GM23338 (cell line): ENCODE data around the gene TESK2. TPM values are rescaled to one million over a fixed set of nuclear protein-coding genes. Genes with fewer than 3 reads are reported as not detected.

Experiments used
- ATAC-seq: fragments of 200-7000 bp; cut with Tn5 transposase; 3 replicates; pipeline ENCODE4 v1.9.1; 2020
- DNase-seq: peaks from one replicate; pipeline ENCODE4 v3.0.0-alpha.2; 2015; ENCODE audit warnings: low spot score
- H2AFZ ChIP-seq: fragments of 200-600 bp; sonication (generic); 2 replicates; pipeline ENCODE4 v1.8.0; 2016; ENCODE audit warnings: antibody characterized with exemption, mild to moderate bottlenecking, moderate library complexity
- H3F3A ChIP-seq: fragments of 200-600 bp; sonication (generic); replicated peaks from 2 replicates; pipeline ENCODE4 v1.8.0; 2017; ENCODE audit warnings: antibody characterized with exemption, mixed run types, low read depth
- H3K27ac ChIP-seq: fragments of 200-600 bp; sonication (generic); 2 replicates; pipeline ENCODE4 v1.6.1; 2016; ENCODE audit warnings: low read depth
- H3K27me3 ChIP-seq: fragments of 200-600 bp; sonication (generic); 2 replicates; pipeline ENCODE4 v1.8.0; 2016; ENCODE audit warnings: mild to moderate bottlenecking, mixed run types, moderate library complexity; ENCODE audit not compliant: insufficient read depth
- H3K36me3 ChIP-seq: fragments of 200-600 bp; sonication (generic); 2 replicates; pipeline ENCODE4 v1.8.0; 2016; ENCODE audit warnings: mild to moderate bottlenecking; ENCODE audit not compliant: insufficient read depth
- H3K4me1 ChIP-seq: fragments of 200-600 bp; sonication (generic); 2 replicates; pipeline ENCODE4 v1.8.0; 2016; ENCODE audit warnings: mild to moderate bottlenecking, moderate library complexity; ENCODE audit not compliant: insufficient read depth
- H3K4me2 ChIP-seq: fragments of 200-600 bp; sonication (generic); 2 replicates; pipeline ENCODE4 v1.7.1; 2017; ENCODE audit warnings: mixed run types
- H3K4me3 ChIP-seq: fragments of 200-600 bp; sonication (generic); 2 replicates; pipeline ENCODE4 v1.6.1; 2016; ENCODE audit warnings: mixed run types
- H3K79me2 ChIP-seq: fragments of 200-600 bp; sonication (generic); replicated peaks from 2 replicates; pipeline ENCODE4 v1.8.0; 2017; ENCODE audit warnings: mild to moderate bottlenecking; ENCODE audit not compliant: insufficient read depth
- H3K9me2 ChIP-seq: fragments of 200-600 bp; sonication (generic); 2 replicates; pipeline ENCODE4 v1.8.0; 2017; ENCODE audit not compliant: insufficient read depth
- H4K20me1 ChIP-seq: fragments of 200-600 bp; sonication (generic); replicated peaks from 2 replicates; pipeline ENCODE4 v1.8.0; 2017; ENCODE audit warnings: mild to moderate bottlenecking; ENCODE audit not compliant: insufficient read depth
- H3K27ac Mint-ChIP-seq: 2 replicates; pipeline ENCODE4 v1.8.0; 2020; ENCODE audit warnings: inconsistent platforms, mild to moderate bottlenecking, moderate library complexity, mixed read lengths
- H3K27me3 Mint-ChIP-seq: 3 replicates; pipeline ENCODE4 v1.8.0; 2022; ENCODE audit warnings: low read depth, mild to moderate bottlenecking, moderate library complexity, mixed read lengths, inconsistent platforms; ENCODE audit not compliant: insufficient read depth, poor library complexity
- H3K36me3 Mint-ChIP-seq: 3 replicates; pipeline ENCODE4 v1.8.0; 2021; ENCODE audit warnings: low read depth, mild to moderate bottlenecking, inconsistent platforms, moderate library complexity, mixed read lengths
- H3K4me1 Mint-ChIP-seq: 3 replicates; pipeline ENCODE4 v1.8.0; 2020; ENCODE audit warnings: mild to moderate bottlenecking, inconsistent platforms, mixed read lengths
- H3K4me3 Mint-ChIP-seq: 3 replicates; pipeline ENCODE4 v1.8.0; 2021; ENCODE audit warnings: moderate library complexity, mild to moderate bottlenecking, inconsistent platforms, mixed read lengths
- H3K9me3 Mint-ChIP-seq: 3 replicates; pipeline ENCODE4 v1.8.0; 2020; ENCODE audit warnings: moderate library complexity, mild to moderate bottlenecking, inconsistent platforms, mixed read lengths
- CREB1 ChIP-seq: fragments of 250-450 bp; sonication (Bioruptor Pico); IDR thresholded peaks from 2 replicates; pipeline ENCODE4 v1.5.0; 2020; ENCODE audit warnings: low read depth, mild to moderate bottlenecking, moderate library complexity
- CTCF ChIP-seq, 2 experiments: fragments of 200-600 bp in 1 of 2; sonication (generic) in 1 of 2; conservative IDR thresholded peaks; 2 replicates each; pipeline versions ENCODE4 v1.5.1 to v1.6.1; 2016 to 2017; ENCODE audit warnings: antibody characterized with exemption in 2 of 2, low read depth in 2 of 2, mild to moderate bottlenecking in 2 of 2, moderate library complexity in 1 of 2
- ETS1 ChIP-seq: IDR thresholded peaks from 2 replicates; pipeline ENCODE4 v1.6.1; 2016; ENCODE audit warnings: antibody characterized with exemption
- EZH2 ChIP-seq: fragments of 200-600 bp; sonication (generic); IDR thresholded peaks from one replicate; pipeline ENCODE4 v1.8.0; 2017; ENCODE audit warnings: antibody characterized with exemption, mild to moderate bottlenecking, low read depth; ENCODE audit not compliant: unreplicated experiment
- EZH2phosphoT487 ChIP-seq: fragments of 200-600 bp; sonication (generic); IDR thresholded peaks from one replicate; pipeline ENCODE4 v1.8.1; 2018; ENCODE audit warnings: antibody characterized with exemption; ENCODE audit not compliant: unreplicated experiment
- JUNB ChIP-seq: IDR thresholded peaks from one replicate; pipeline ENCODE4 v1.6.1; 2016; ENCODE audit warnings: antibody characterized with exemption; ENCODE audit not compliant: unreplicated experiment
- NANOG ChIP-seq: IDR thresholded peaks from 2 replicates; pipeline ENCODE4 v1.6.1; 2016; ENCODE audit warnings: antibody characterized with exemption, borderline replicate concordance
- POLR2AphosphoS5 ChIP-seq: IDR thresholded peaks from 2 replicates; pipeline ENCODE4 v1.6.1; 2016; ENCODE audit warnings: antibody characterized with exemption, low read depth
- REST ChIP-seq: IDR thresholded peaks from one replicate; pipeline ENCODE4 v1.6.1; 2018; ENCODE audit warnings: antibody characterized with exemption; ENCODE audit not compliant: unreplicated experiment
- STAT1 ChIP-seq: IDR thresholded peaks from one replicate; pipeline ENCODE4 v1.6.1; 2016; ENCODE audit warnings: antibody characterized with exemption; ENCODE audit not compliant: unreplicated experiment
- ZNF114 ChIP-seq: fragments of 250-450 bp; sonication (Bioruptor Pico); IDR thresholded peaks from 2 replicates; pipeline ENCODE4 v1.5.0; 2020; ENCODE audit warnings: mild to moderate bottlenecking, moderate library complexity
- ZNF331 ChIP-seq: fragments of 250-450 bp; sonication (Bioruptor Pico); IDR thresholded peaks from 2 replicates; pipeline ENCODE4 v1.5.0; 2020; ENCODE audit warnings: low read depth, mild to moderate bottlenecking, moderate library complexity
- ZNF462 ChIP-seq: fragments of 250-450 bp; sonication (Bioruptor Pico); IDR thresholded peaks from 2 replicates; pipeline ENCODE4 v1.5.0; 2020; ENCODE audit warnings: mild to moderate bottlenecking, moderate library complexity
- polyA plus RNA-seq: library from polyadenylated mRNA; unstranded; fragments of >200 nt; fragmentation: Nextera tagmentation; extraction: Ambion mirVana; gene quantifications from 2 replicates; pipeline ENCODE4 v1.2.1, GENCODE V29; 2016
- total RNA-seq: library from RNA; depleted of rRNA; stranded (reverse); fragments of >200 nt; shearing (Covaris generic); gene quantifications from 2 replicates; pipeline ENCODE4 v1.2.3, GENCODE V29; 2014

The TESK2 gene
- total and polyA plus RNA-seq, 2 experiments from 2014 or later = 5.2 to 14.0 TPM

- Mint-ChIP-seq H3K9me3 (no peaks in the 10 kb centered on the region), H3K4me3 (no peak overlapping the region), H3K27ac (no peak overlapping the region), H3K27me3 (no peaks in the 10 kb centered on the region), H3K36me3 (no peaks in the 10 kb centered on the region; the same call in 2 of the 3 replicates), H3K4me1 (no peaks in the 10 kb centered on the region; the same call in 2 of the 3 replicates)
- Histone ChIP-seq H2AFZ (no peak overlapping the region), H3F3A (0 out of 2 replicates have a peak, but pooled peaks cover 3% of the 10 kb centered on the region), H3K79me2 (peaks cover 3% of the 10 kb centered on the region; the same call in 1 of the 2 replicates), H3K27ac (no peak overlapping the region), H3K9me2 (no peaks in the 10 kb centered on the region), H3K27me3 (no peaks in the 10 kb centered on the region), H3K4me2 (no peak overlapping the region), H3K36me3 (no peaks in the 10 kb centered on the region), H4K20me1 (peaks cover 6% of the 10 kb centered on the region; the same call in 1 of the 2 replicates), H3K4me1 (no peaks in the 10 kb centered on the region; the same call in 1 of the 2 replicates), H3K4me3 (no peak overlapping the region)
- ATAC-seq (no peak), DNase-seq (no peak)
- no peak for TF ChIP-seq ZNF114 (CRISPR knock-in tag)
- no peak for TF ChIP-seq ETS1
- no peak for TF ChIP-seq JUNB
- no peak for TF ChIP-seq ZNF331 (CRISPR knock-in tag)
- TF ChIP-seq CREB1 (CRISPR knock-in tag) = no peak
- no peak for TF ChIP-seq EZH2phosphoT487
- no peak for TF ChIP-seq CTCF (conservative IDR thresholded peaks at IDR 0.05; ENCODE audit: low read depth in 2 of 2)
- no peak for TF ChIP-seq NANOG
- TF ChIP-seq ZNF462 (CRISPR knock-in tag) = no peak
- no peak for TF ChIP-seq REST
- TF ChIP-seq STAT1 = no peak
- TF ChIP-seq POLR2AphosphoS5 = no peak
- no peak for TF ChIP-seq EZH2
Measured at GRCh38 chr1:45477646-45478045, 13.3 kb downstream of the TESK2 start.
